Natural killer cell (primary cell): Measurements from ENCODE around the gene SKAP1. TPM values are rescaled to one million over a fixed set of nuclear protein-coding genes. Genes with fewer than 3 reads are reported as not detected.

Experiments used
- ATAC-seq, 3 donors: fragments of 150-1000 bp in 2 of 3; fragments of 200-7000 bp in 1 of 3; cut with Tn5 transposase; 1 replicate in 1 of 3; 2 replicates in 2 of 3; pipeline ENCODE4 v1.10.0; 2021; ENCODE audit warnings: mild to moderate bottlenecking in 2 of 3, moderate library complexity in 2 of 3
- DNase-seq, 2 donors: peaks; one replicate each; pipeline versions ENCODE4 v3.0.0 to v3.0.0-alpha.2; 2013 to 2021; ENCODE audit warnings: mixed read lengths in 1 of 2
- H3K27ac ChIP-seq: one replicate; pipeline ENCODE4 v1.5.1; 2013; ENCODE audit warnings: mild to moderate bottlenecking, low read length
- H3K27me3 ChIP-seq: one replicate; pipeline ENCODE4 v1.6.1; 2013; ENCODE audit warnings: low read length; ENCODE audit not compliant: control insufficient read depth, insufficient read depth
- H3K36me3 ChIP-seq: one replicate; pipeline ENCODE4 v1.6.1; 2013; ENCODE audit warnings: low read length; ENCODE audit not compliant: control insufficient read depth, insufficient read depth
- H3K4me1 ChIP-seq: one replicate; pipeline ENCODE4 v1.6.1; 2013; ENCODE audit warnings: low read length; ENCODE audit not compliant: control insufficient read depth, insufficient read depth
- H3K4me3 ChIP-seq: one replicate; pipeline ENCODE4 v1.5.1; 2013; ENCODE audit warnings: low read length
- H3K9me3 ChIP-seq: one replicate; pipeline ENCODE4 v1.6.1; 2013; ENCODE audit warnings: low read length; ENCODE audit not compliant: control insufficient read depth, insufficient read depth
- H3K27ac Mint-ChIP-seq, 2 donors: one replicate each; pipeline ENCODE4 v1.8.0; 2022; ENCODE audit warnings: mild to moderate bottlenecking in 2 of 2, mixed read lengths in 2 of 2, moderate library complexity in 1 of 2
- H3K27me3 Mint-ChIP-seq, 2 donors: one replicate each; pipeline ENCODE4 v1.8.0; 2022; ENCODE audit warnings: low read depth in 2 of 2, mixed read lengths in 2 of 2
- H3K36me3 Mint-ChIP-seq: one replicate; pipeline ENCODE4 v1.8.0; 2022; ENCODE audit warnings: mixed read lengths
- H3K4me1 Mint-ChIP-seq, 2 donors: one replicate each; pipeline ENCODE4 v1.8.0; 2022; ENCODE audit warnings: mixed read lengths in 2 of 2
- H3K4me3 Mint-ChIP-seq: one replicate; pipeline ENCODE4 v1.8.0; 2022; ENCODE audit warnings: mild to moderate bottlenecking, moderate library complexity, mixed read lengths
- H3K9me3 Mint-ChIP-seq, 2 donors: one replicate each; pipeline ENCODE4 v1.8.0; 2022; ENCODE audit warnings: mixed read lengths in 2 of 2
- CTCF ChIP-seq: fragments of 200-600 bp; IDR thresholded peaks from one replicate; pipeline ENCODE4 v1.8.0; 2022; ENCODE audit warnings: antibody characterized with exemption
- WGBS: methylation state at CpG from one replicate; pipeline ENCODE4 v1.1.7; 2013; ENCODE audit warnings: missing lambda C conversion rate; ENCODE audit not compliant: insufficient coverage; 5-methylcytosine and 5-hydroxymethylcytosine counted together
- intact Hi-C: fragments of 100-400 bp; cut with micrococcal nuclease; formaldehyde crosslinking; loops from one replicate; pipeline ENCODE4 v1.14.2; 2022
- total RNA-seq, 4 donors: library from RNA; stranded (reverse); fragments of 120-200 nt in 1 of 4; gene quantifications; one replicate each; pipeline versions ENCODE4 v1.2.3 to v1.2.4, GENCODE V29; 2013 to 2022

SKAP1 gene
- total RNA-seq, 3 donors from 2014 or later (not counting 1 experiment from before 2014, with no cell fraction given) = 168 to 227 (median 190) TPM

GRCh38 chr17:48463526-48463925, 33.5 kb upstream of the SKAP1 start:
- no peaks in the 10 kb centered on the region for H3K27me3 ChIP-seq
- intact Hi-C loops = no loop called here
- H3K9me3 Mint-ChIP-seq = no peaks in the 10 kb centered on the region
- peaks cover 0 to 3% of the 10 kb centered on the region in 2 donors for H3K27me3 Mint-ChIP-seq
- no peak overlapping the region for H3K4me3 ChIP-seq
- no peaks in the 10 kb centered on the region for H3K4me1 ChIP-seq
- H3K27ac ChIP-seq = no peak overlapping the region
- H3K9me3 ChIP-seq = no peaks in the 10 kb centered on the region
- H3K4me1 Mint-ChIP-seq = peaks cover 7 to 9% of the 10 kb centered on the region in 2 donors
- TF ChIP-seq CTCF = no peak
- ATAC-seq (no peak), DNase-seq (no peak)
- no peak overlapping the region for H3K27ac Mint-ChIP-seq
- no peaks in the 10 kb centered on the region for H3K36me3 Mint-ChIP-seq
- no peaks in the 10 kb centered on the region for H3K36me3 ChIP-seq
- no peak overlapping the region for H3K4me3 Mint-ChIP-seq
- 97% methylated on average over 3 of the region's 4 CpGs for WGBS

GRCh38 chr17:48462946-48463345, 32.9 kb upstream of the SKAP1 start:
- TF ChIP-seq CTCF = no peak
- no peak overlapping the region for H3K4me3 ChIP-seq
- peak overlapping the region in 1 of 2 donors; percentile 15 for H3K27ac Mint-ChIP-seq
- WGBS = 52% methylated on average over 2 of the region's 2 CpGs
- peaks cover 7 to 9% of the 10 kb centered on the region in 2 donors for H3K4me1 Mint-ChIP-seq
- H3K9me3 ChIP-seq = no peaks in the 10 kb centered on the region
- no peaks in the 10 kb centered on the region for H3K36me3 Mint-ChIP-seq
- no peak for DNase-seq
- no peak overlapping the region for H3K4me3 Mint-ChIP-seq
- no peak overlapping the region for H3K27ac ChIP-seq
- no peaks in the 10 kb centered on the region for H3K4me1 ChIP-seq
- H3K36me3 ChIP-seq = no peaks in the 10 kb centered on the region
- H3K9me3 Mint-ChIP-seq = no peaks in the 10 kb centered on the region
- ATAC-seq = no peak
- H3K27me3 ChIP-seq = no peaks in the 10 kb centered on the region
- intact Hi-C loops = no loop called here
- H3K27me3 Mint-ChIP-seq = peaks cover 0 to 3% of the 10 kb centered on the region in 2 donors

- H3K4me3 ChIP-seq = no peak overlapping the region
- no peak overlapping the region for H3K27ac Mint-ChIP-seq
- H3K9me3 Mint-ChIP-seq = no peaks in the 10 kb centered on the region
- H3K27ac ChIP-seq = no peak overlapping the region
- DNase-seq = no peak
- no peaks in the 10 kb centered on the region for H3K36me3 Mint-ChIP-seq
- no peak for TF ChIP-seq CTCF
- H3K27me3 ChIP-seq = no peaks in the 10 kb centered on the region
- no peaks in the 10 kb centered on the region for H3K27me3 Mint-ChIP-seq
- WGBS = 87% methylated on average over 3 of the region's 3 CpGs
- H3K36me3 ChIP-seq = no peaks in the 10 kb centered on the region
- no peak for ATAC-seq
- H3K9me3 ChIP-seq = no peaks in the 10 kb centered on the region
- peaks cover 35 to 36% of the 10 kb centered on the region in 2 donors for H3K4me1 Mint-ChIP-seq
- H3K4me1 ChIP-seq = peaks cover 26% of the 10 kb centered on the region
- H3K4me3 Mint-ChIP-seq = no peak overlapping the region
- intact Hi-C loops = no loop called here
Measured at GRCh38 chr17:48460052-48460451, 30.0 kb upstream of the SKAP1 start.

- no peak for TF ChIP-seq CTCF
- no peak overlapping the region for H3K4me3 ChIP-seq
- intact Hi-C loops = no loop called here
- peaks cover 34% of the 10 kb centered on the region for H3K4me1 ChIP-seq
- Mint-ChIP-seq H3K27me3 (no peaks in the 10 kb centered on the region), H3K4me3 (no peak overlapping the region), H3K27ac (no peak overlapping the region), H3K36me3 (no peaks in the 10 kb centered on the region), H3K4me1 (peaks cover 42 to 43% of the 10 kb centered on the region in 2 donors), H3K9me3 (no peaks in the 10 kb centered on the region)
- no peak overlapping the region for H3K27ac ChIP-seq
- no peaks in the 10 kb centered on the region for H3K27me3 ChIP-seq
- WGBS = 76% methylated on average over 4 of the region's 4 CpGs
- ATAC-seq = no peak
- DNase-seq = no peak
- no peaks in the 10 kb centered on the region for H3K36me3 ChIP-seq
- H3K9me3 ChIP-seq = no peaks in the 10 kb centered on the region
Measured at GRCh38 chr17:48459070-48459844, 29.2 kb upstream of the SKAP1 start.
